SH-SY5Y (cell line): ENCODE measurements around the gene ACOT7.

Experiments
- GATA2 ChIP-seq: IDR thresholded peaks from 2 replicates; pipeline ENCODE4 v1.6.1; 2011; ENCODE audit warnings: mild to moderate bottlenecking, low read depth, low read length
- GATA3 ChIP-seq: IDR thresholded peaks from 2 replicates; pipeline ENCODE4 v1.6.1; 2011; ENCODE audit warnings: low read depth, mild to moderate bottlenecking, low read length, moderate library complexity

DNA sequence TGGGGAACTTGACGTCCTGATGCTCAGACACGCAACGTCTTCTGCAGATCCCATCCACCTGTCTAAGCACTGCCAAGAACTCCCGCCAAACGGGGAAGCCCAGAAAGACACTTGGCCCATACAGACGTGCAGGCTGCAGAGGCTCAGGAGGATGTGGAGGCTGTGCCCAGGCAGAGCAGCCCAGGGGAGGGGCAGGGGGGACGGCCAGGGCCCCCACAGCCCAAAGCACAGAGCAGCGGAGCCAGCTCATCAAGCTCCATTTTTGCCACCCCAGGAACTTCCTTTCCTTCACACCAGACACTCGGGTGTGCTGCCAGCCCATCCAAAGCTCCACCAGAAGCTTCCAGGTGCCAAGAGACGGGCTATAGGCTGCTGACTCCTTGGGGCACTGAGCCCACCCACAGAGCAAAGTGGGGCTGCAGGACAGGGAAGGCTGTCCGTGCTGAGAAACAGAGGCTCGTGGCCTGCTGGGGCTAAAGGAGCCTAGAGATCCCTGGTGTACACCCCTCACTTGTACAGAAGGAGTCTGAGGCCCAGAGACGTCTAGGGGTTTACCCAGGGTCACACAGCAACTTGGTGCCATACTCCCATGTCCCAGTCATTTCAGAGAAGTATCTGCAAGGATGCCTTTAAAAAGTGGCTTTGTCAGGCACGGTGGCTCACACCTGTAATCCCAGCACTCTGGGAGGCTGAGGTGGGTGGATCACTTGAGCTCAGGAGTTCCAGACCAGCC lies 59.1 kb downstream of the ACOT7 start:
- no peak for TF ChIP-seq GATA3
- TF ChIP-seq GATA2: no peak
